Measurements from ENCODE around the gene DENND11.

The DENND11 gene

DNA sequence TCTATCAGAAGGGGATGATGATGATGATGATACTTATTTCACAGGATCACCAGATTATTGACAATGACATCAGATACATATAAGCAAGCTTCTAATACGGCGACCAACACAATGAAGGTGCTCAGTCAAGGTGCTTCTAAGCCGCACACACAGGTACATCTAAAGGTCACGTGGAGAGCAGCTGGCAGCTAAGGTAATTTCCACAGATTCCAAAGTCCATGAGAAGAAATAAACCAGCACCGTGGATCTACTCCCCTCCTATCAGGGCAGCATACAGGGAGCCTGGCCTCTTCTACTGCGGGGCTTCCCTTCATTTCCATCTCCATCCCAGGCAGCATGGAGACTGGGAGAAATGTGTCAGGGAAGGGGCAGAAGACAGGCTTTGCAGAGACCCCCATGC lies 37.5 kb downstream of the DENND11 start:
- no peaks in the 10 kb centered on the region for H3K9me3 Mint-ChIP-seq
- H3K4me3 Mint-ChIP-seq: no peak overlapping the region
- peaks cover 81% of the 10 kb centered on the region for H3K4me1 Mint-ChIP-seq (ENCODE audit: low read depth)
- peaks cover 83% of the 10 kb centered on the region for H3K36me3 Mint-ChIP-seq (ENCODE audit: low read depth)
- H3K27ac Mint-ChIP-seq: peak overlapping the region; percentile 97
- no peaks in the 10 kb centered on the region for H3K27me3 Mint-ChIP-seq
- intact Hi-C loops (cut with micrococcal nuclease): loop anchor here (2.0 kb wide), 1 partner anchor 32 kb away; no protein-coding TSS in a partner anchor

GRCh38 chr7:141663081-141663849 lies 38.7 kb downstream of the DENND11 start:
- H3K9me3 Mint-ChIP-seq: no peaks in the 10 kb centered on the region
- H3K4me3 Mint-ChIP-seq: no peak overlapping the region
- peak overlapping the region; percentile 97 for H3K27ac Mint-ChIP-seq
- no peaks in the 10 kb centered on the region for H3K27me3 Mint-ChIP-seq
- H3K4me1 Mint-ChIP-seq (ENCODE audit: low read depth): peaks cover 76% of the 10 kb centered on the region
- peaks cover 77% of the 10 kb centered on the region for H3K36me3 Mint-ChIP-seq (ENCODE audit: low read depth)
- intact Hi-C loops (cut with micrococcal nuclease): no loop called here

DNA sequence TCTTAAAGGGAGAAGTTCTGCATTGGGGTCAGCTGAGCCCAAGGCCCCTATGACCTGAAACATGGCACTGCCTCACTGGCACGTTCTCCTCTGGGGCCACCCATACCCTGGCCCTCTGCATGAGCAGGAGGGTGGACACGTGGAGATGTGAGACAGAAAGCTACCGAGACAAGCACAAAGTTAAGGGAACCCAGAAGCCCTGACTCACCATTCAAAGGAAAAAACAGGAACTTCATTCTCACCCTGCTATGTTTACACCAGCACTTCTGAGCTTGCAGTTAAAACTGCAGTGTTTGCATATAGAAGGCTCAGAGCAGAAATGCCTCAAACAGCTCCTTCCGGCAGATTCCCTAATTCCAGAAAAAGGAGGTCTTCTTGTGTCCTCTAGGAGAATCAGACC lies 41.7 kb downstream of the DENND11 start:
- Mint-ChIP-seq H3K4me1 (ENCODE audit: low read depth) (peaks cover 60% of the 10 kb centered on the region), H3K4me3 (peak overlapping the region; percentile 42), H3K9me3 (no peaks in the 10 kb centered on the region), H3K36me3 (ENCODE audit: low read depth) (peaks cover 66% of the 10 kb centered on the region), H3K27me3 (no peaks in the 10 kb centered on the region), H3K27ac (peak overlapping the region; percentile 97)
- intact Hi-C loops (cut with micrococcal nuclease): no loop called here

DNA sequence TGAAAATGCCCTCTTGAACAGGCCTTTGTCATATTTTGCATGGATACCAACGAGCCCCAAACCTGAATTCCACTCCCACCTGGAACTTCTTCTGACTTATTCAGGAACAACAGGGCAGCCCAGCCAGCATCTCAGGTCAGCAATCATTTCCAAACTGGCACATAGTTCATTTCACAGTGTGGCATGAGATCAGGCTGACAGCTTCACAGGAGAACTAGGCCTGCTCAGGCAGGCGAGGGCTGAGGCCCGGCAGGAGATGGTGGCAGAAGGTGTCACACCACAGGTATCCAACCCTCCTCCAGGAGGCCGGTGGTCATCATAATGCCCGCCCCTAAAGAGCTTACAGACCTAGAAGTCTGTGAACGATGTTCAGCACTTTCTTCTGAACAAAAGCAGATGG lies 42.5 kb downstream of the DENND11 start:
- Mint-ChIP-seq H3K27ac (peak overlapping the region; percentile 97), H3K36me3 (ENCODE audit: low read depth) (peaks cover 65% of the 10 kb centered on the region), H3K4me1 (ENCODE audit: low read depth) (peaks cover 62% of the 10 kb centered on the region), H3K4me3 (no peak overlapping the region), H3K9me3 (no peaks in the 10 kb centered on the region), H3K27me3 (no peaks in the 10 kb centered on the region)
- intact Hi-C loops (cut with micrococcal nuclease): loop anchor here (10.0 kb wide), 2 partner anchors 295 to 525 kb away; no protein-coding TSS in a partner anchor

DNA sequence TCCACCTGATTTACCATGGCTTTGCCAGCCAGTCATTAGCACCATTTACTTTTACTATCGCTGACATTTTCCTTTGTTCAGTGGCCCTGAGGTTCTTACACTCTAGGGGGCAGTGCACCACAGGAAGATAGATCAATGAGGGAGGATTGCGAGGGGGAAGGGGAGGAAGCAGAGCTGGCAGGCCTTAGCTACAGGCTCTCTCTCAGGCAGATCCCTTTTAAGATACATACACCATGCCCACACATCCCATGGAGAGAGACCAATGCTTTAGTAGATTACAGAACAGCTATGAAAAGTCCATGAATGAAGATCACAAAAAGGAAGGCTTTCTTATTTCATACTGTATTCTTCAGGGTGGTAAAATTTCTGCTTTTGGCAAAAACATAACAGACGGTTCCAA lies 47.4 kb downstream of the DENND11 start:
- intact Hi-C loops (cut with micrococcal nuclease): loop anchor here (1.0 to 10.0 kb wide), 4 partner anchors 84 to 530 kb away; partner anchors contain the start of gene SSBP1
- Mint-ChIP-seq H3K4me3 (no peak overlapping the region), H3K9me3 (no peaks in the 10 kb centered on the region), H3K27ac (peak overlapping the region; percentile 41), H3K27me3 (no peaks in the 10 kb centered on the region), H3K4me1 (ENCODE audit: low read depth) (peaks cover 15% of the 10 kb centered on the region), H3K36me3 (ENCODE audit: low read depth) (peaks cover 54% of the 10 kb centered on the region)

DNA sequence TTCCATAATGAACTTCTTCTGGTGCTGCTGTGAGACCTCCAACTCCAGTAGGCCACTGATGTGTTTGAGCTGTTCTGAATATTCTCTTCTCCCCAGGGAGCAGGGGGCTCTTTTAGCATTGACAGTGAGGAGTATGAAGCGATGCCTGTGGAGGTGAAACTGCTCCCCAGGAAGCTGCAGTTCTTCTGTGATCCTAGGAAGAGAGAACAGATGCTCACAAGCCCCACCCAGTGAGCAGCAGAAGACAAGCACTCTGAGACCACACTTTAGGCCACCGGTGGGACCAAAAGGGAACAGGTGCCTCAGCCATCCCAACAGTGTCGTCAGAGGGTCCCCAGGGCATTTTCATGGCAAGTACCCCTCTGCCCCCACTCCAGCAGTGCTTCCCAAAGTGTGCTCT lies 49.3 kb downstream of the DENND11 start:
- Mint-ChIP-seq H3K27ac (no peak overlapping the region), H3K36me3 (ENCODE audit: low read depth) (peaks cover 55% of the 10 kb centered on the region), H3K4me1 (ENCODE audit: low read depth) (peaks cover 11% of the 10 kb centered on the region), H3K27me3 (no peaks in the 10 kb centered on the region), H3K4me3 (no peak overlapping the region), H3K9me3 (no peaks in the 10 kb centered on the region)
- intact Hi-C loops (cut with micrococcal nuclease): loop anchor here (5.0 to 10.0 kb wide), 3 partner anchors 135 to 532 kb away; no protein-coding TSS in a partner anchor
